Measurements from ENCODE around the gene CDC42BPB. TPM values are rescaled to one million over a fixed set of nuclear protein-coding genes. Genes with fewer than 3 reads are reported as not detected.

CDC42BPB gene
- total and polyA plus RNA-seq, 2 of the 13 experiments (the other 11 are each of a cell fraction or from before 2014, with no cell fraction given), result 19.7 to 32.3 TPM

GRCh38 chr14:103099081-103099732 is 41.9 kb upstream of the CDC42BPB start (continued):
- no peak; the same call in 1 of the 2 replicates for TF ChIP-seq HMG20A (CRISPR knock-in tag; IDR thresholded peaks at IDR 0.05; ENCODE audit: borderline replicate concordance)
- TF ChIP-seq ZNF580 (CRISPR knock-in tag; IDR thresholded peaks at IDR 0.05; ENCODE audit: borderline replicate concordance, low read depth), result peak; percentile 54; the same call in 1 of the 2 replicates
- TF ChIP-seq FOXO1 (CRISPR knock-in tag; IDR thresholded peaks at IDR 0.05), result no peak; the same call in none of the 2 replicates
- TF ChIP-seq BRD4 (CRISPR knock-in tag; IDR thresholded peaks at IDR 0.05), result peak; percentile 84
- TF ChIP-seq AKAP8 (CRISPR knock-in tag; IDR thresholded peaks at IDR 0.05), result peak; percentile 93
- TF ChIP-seq SNAPC5 (CRISPR knock-in tag; IDR thresholded peaks at IDR 0.05; ENCODE audit: borderline replicate concordance), result no peak
- TF ChIP-seq ZNF747 (CRISPR knock-in tag; IDR thresholded peaks at IDR 0.05; ENCODE audit: borderline replicate concordance), result peak; percentile 86; the same call in 1 of the 2 replicates
- TF ChIP-seq ZFY (CRISPR knock-in tag; IDR thresholded peaks at IDR 0.05), result peak; percentile 74
- TF ChIP-seq RARA (CRISPR knock-in tag; IDR thresholded peaks at IDR 0.05), result peak; percentile 79
- TF ChIP-seq NR3C1 (CRISPR knock-in tag; IDR thresholded peaks at IDR 0.05), result no peak
- peak; percentile 60; the same call in 1 of the 2 replicates for TF ChIP-seq FOXJ3 (CRISPR knock-in tag; IDR thresholded peaks at IDR 0.05; ENCODE audit: borderline replicate concordance)
- TF ChIP-seq MTF2 (CRISPR knock-in tag; IDR thresholded peaks at IDR 0.05; ENCODE audit: borderline replicate concordance), result no peak; the same call in 1 of the 2 replicates
- TF ChIP-seq ZFP37 (CRISPR knock-in tag; IDR thresholded peaks at IDR 0.05; ENCODE audit: borderline replicate concordance), result peak; percentile 70; the same call in 1 of the 2 replicates
- TF ChIP-seq ZNF746 (CRISPR knock-in tag; IDR thresholded peaks at IDR 0.05), result peak; percentile 99
- 0 out of 2 replicates have a peak, but pooled peaks have one; percentile 43 for TF ChIP-seq DNMT3B (CRISPR knock-in tag; conservative IDR thresholded peaks at IDR 0.05)
- no peak for TF ChIP-seq RARG (CRISPR knock-in tag; IDR thresholded peaks at IDR 0.05; ENCODE audit: low read depth)
- TF ChIP-seq ZNF788 (CRISPR knock-in tag; IDR thresholded peaks at IDR 0.05; ENCODE audit: borderline replicate concordance), result peak; percentile 77; the same call in 1 of the 2 replicates
- peak; percentile 74 for TF ChIP-seq HNRNPL (IDR thresholded peaks at IDR 0.05; ENCODE audit: low read depth, low read length)
- no peak for TF ChIP-seq PHF20 (CRISPR knock-in tag; IDR thresholded peaks at IDR 0.05)
- no peak for TF ChIP-seq ATF6 (CRISPR knock-in tag; conservative IDR thresholded peaks at IDR 0.05)
- peak; percentile 73; the same call in 1 of the 2 replicates for TF ChIP-seq ZSCAN20 (CRISPR knock-in tag; IDR thresholded peaks at IDR 0.05; ENCODE audit: borderline replicate concordance)
- TF ChIP-seq ZNF292 (CRISPR knock-in tag; IDR thresholded peaks at IDR 0.05; ENCODE audit: borderline replicate concordance, low read depth), result peak; percentile 81
- no peak for TF ChIP-seq CEBPZ (IDR thresholded peaks at IDR 0.05; ENCODE audit: low read length)
- peak; percentile 26; the same call in 1 of the 2 replicates for TF ChIP-seq ZNF441 (CRISPR knock-in tag; IDR thresholded peaks at IDR 0.05; ENCODE audit: borderline replicate concordance)
- TF ChIP-seq SOX13 (IDR thresholded peaks at IDR 0.05), result no peak
- TF ChIP-seq SOX13 (CRISPR knock-in tag; conservative IDR thresholded peaks at IDR 0.05 in 1 of 2, IDR thresholded peaks at IDR 0.05 in 1 of 2), result peak in 1 of 2 experiments; percentile 69; a peak in 2 of 4 replicates
